Activated T-helper 9 cell treated with anti-CD3 and anti-CD28 coated beads, Interleukin-2, amount 50 U/mL, for 16 hours (primary cell): ENCODE results near the gene TAS2R14.

ENCODE experiments used
- DNase-seq: peaks from one replicate; pipeline ENCODE4 v3.0.0-alpha.2; 2020; ENCODE audit warnings: low read depth

Gene TAS2R14

DNA sequence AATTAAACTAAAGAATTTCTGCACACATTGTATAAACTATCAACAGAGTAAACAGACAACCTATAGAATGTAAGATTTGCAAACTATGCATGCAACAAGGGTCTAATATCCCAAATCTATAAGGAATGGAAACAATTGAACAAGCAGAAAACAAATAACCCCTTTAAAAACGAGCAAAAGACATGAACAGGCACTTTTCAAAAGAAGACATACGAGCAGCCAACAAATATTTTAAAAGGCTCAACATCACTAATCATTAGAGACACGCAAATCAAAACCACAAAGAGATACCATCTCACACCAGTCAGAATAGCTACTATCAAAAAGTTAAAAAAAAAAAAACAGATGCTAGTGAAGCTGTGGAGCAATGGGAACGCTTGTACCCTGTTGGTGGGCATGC lies 34.4 kb downstream of the TAS2R14 start:
- no peak for DNase-seq

DNA sequence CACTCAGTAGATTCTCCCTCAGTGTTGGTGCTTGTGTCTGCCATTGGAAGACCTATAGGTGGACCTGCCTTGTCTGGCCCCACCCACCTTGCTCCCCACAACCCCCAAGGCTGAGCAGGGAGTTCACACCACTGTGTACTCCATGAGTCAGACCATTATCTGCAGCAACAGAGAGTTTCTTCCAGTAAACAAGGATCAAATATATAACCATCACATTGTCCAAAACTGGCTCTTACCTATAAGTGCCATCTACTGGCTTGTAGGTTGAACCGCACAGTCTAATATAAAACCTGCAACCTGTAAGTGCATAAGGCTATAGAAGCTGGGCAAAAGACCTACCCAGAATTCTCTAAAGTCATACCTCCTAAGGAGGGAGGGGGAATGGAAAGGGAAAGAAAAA lies 37.6 kb downstream of the TAS2R14 start:
- no peak for DNase-seq

DNA sequence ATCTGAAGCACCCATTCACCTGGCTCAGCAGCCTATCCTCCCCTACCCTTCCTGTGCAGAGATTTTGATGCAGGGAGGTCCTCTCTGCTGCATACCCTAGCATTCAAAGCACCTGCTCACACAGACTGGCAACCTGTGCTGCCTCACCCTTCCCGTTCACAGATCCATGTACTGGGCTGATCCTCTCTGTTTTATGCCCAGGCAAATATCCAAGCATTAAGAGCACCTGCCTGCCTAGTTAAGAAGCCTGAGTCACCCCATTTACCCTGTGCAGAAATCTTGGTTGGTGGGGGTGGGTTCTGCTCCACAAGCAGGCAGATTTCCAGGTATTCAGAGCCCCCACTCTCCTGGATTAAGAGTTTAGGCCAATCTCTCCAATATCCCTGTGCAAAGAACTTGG lies 38.1 kb downstream of the TAS2R14 start:
- no peak for DNase-seq

DNA sequence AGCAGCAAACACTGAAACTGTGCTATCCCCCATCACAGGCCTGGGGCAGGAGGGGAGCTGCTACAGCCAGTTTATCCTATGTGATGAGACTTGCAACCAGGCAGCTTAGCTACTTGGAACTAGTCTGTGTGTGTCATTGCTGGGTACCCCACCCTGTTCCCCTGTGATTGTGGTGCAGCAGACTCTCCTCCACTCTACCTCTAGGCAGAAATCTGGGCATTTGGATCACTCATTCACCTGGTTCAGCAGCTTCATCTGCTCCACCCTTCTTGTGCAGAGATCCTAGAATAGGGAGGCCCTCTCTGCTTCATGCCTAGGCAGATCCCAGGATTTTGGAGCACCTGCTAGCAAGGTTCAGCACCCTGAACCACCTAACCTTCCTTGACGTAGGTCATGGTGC lies 38.5 kb downstream of the TAS2R14 start:
- DNase-seq, result no peak

DNA sequence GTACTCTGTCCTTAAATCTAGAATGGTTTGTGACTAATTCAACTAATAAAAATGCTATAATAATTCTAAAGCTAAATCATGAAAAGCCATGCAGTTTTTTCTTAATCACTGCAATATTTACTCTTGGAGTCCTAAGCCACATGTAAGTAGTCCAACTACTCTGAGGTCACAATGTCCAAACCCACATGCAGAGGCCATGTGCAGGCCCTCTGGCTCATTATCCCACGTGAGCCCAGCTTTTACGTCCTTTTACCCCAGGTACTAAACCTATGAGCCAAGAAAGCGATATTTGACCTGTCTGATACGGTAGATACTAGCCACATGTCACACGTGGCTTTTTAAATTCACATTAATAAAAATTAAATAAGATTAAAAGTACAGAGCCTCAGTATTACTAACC lies 42.2 kb downstream of the TAS2R14 start:
- no peak for DNase-seq

DNA sequence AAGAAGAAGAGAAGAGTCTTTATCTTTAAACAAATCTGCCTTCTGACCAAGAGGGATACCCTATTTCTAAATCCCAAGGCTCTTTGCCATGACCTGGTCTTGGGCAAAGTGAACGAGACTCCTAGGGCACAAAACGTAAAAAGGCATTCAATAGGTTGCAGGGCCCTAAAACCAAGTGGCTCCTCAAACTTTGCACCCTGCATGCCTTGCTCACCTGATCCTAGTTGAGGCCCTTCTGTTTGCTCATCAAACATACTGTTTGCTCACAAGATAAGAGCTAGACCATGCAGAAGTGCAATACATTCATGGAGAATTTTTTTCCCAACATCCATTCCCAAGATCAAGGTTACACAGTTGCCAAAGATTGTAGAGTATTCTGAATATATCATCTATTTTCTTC lies 47.1 kb downstream of the TAS2R14 start:
- DNase-seq, result no peak

DNA sequence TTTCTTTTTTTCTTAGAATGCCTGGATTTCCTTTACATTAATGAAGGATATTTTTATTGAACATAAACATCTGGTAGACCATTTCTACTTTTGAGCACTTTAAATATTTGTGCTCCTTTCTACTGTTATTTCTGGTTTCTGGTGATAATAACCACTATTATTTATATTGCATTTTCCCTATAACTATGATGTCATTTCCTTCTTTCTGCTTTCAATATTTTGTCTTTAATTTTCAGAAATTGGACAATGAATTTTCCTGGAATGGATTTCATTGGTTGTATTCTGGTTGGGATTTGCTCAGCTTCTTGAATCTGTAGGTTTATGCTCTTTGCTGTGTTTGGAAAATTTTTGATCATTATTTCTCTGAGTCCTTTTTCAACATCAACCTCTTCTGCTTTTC lies 49.8 kb downstream of the TAS2R14 start:
- no peak for DNase-seq
